ENCODE measurements around the gene TXNDC11.

TXNDC11 gene

GRCh38 chr16:11717811-11718210, 24.8 kb downstream of the TXNDC11 start:
- H3K36me3 ChIP-seq (ENCODE audit: control insufficient read depth, insufficient read depth, low read length, severe bottlenecking), result peaks cover 65% of the 10 kb centered on the region
- no peak overlapping the region for H3K4me3 ChIP-seq (ENCODE audit: low read length)
- no peaks in the 10 kb centered on the region for H3K27me3 ChIP-seq (replicated peaks; ENCODE audit: control insufficient read depth, insufficient read depth, low read length)
- DNase-seq (ENCODE audit: low read depth), result no peak
- no peaks in the 10 kb centered on the region for H3K9me3 ChIP-seq (ENCODE audit: control insufficient read depth, low read length)
- H3K9ac ChIP-seq (ENCODE audit: low read length), result no peak overlapping the region
- peaks cover 11% of the 10 kb centered on the region for H3K4me1 ChIP-seq (ENCODE audit: control insufficient read depth, insufficient read depth, low read length)

GRCh38 chr16:11716336-11716735, 26.3 kb downstream of the TXNDC11 start:
- Histone ChIP-seq H3K9me3 (ENCODE audit: control insufficient read depth, low read length) (no peaks in the 10 kb centered on the region), H3K27me3 (replicated peaks; ENCODE audit: control insufficient read depth, insufficient read depth, low read length) (no peaks in the 10 kb centered on the region), H3K4me3 (ENCODE audit: low read length) (no peak overlapping the region), H3K4me1 (ENCODE audit: control insufficient read depth, insufficient read depth, low read length) (peaks cover 11% of the 10 kb centered on the region), H3K36me3 (ENCODE audit: control insufficient read depth, insufficient read depth, low read length, severe bottlenecking) (peaks cover 57% of the 10 kb centered on the region), H3K9ac (ENCODE audit: low read length) (peak overlapping the region; percentile 17)
- DNase-seq (ENCODE audit: low read depth), result no peak

GRCh38 chr16:11715246-11715947, 27.3 kb downstream of the TXNDC11 start:
- Histone ChIP-seq H3K9ac (ENCODE audit: low read length) (no peak overlapping the region), H3K4me3 (ENCODE audit: low read length) (no peak overlapping the region), H3K36me3 (ENCODE audit: control insufficient read depth, insufficient read depth, low read length, severe bottlenecking) (peaks cover 56% of the 10 kb centered on the region), H3K9me3 (ENCODE audit: control insufficient read depth, low read length) (no peaks in the 10 kb centered on the region), H3K4me1 (ENCODE audit: control insufficient read depth, insufficient read depth, low read length) (peaks cover 12% of the 10 kb centered on the region), H3K27me3 (replicated peaks; ENCODE audit: control insufficient read depth, insufficient read depth, low read length) (no peaks in the 10 kb centered on the region)
- no peak for DNase-seq (ENCODE audit: low read depth)

- peaks cover 31% of the 10 kb centered on the region for H3K4me1 ChIP-seq (ENCODE audit: control insufficient read depth, insufficient read depth, low read length)
- DNase-seq (ENCODE audit: low read depth), result no peak
- no peak overlapping the region for H3K4me3 ChIP-seq (ENCODE audit: low read length)
- peaks cover 50% of the 10 kb centered on the region for H3K36me3 ChIP-seq (ENCODE audit: control insufficient read depth, insufficient read depth, low read length, severe bottlenecking)
- H3K27me3 ChIP-seq (replicated peaks; ENCODE audit: control insufficient read depth, insufficient read depth, low read length), result no peaks in the 10 kb centered on the region
- H3K9me3 ChIP-seq (ENCODE audit: control insufficient read depth, low read length), result no peaks in the 10 kb centered on the region
- no peak overlapping the region for H3K9ac ChIP-seq (ENCODE audit: low read length)
These were observed 30.5 kb downstream of the TXNDC11 start for GRCh38 chr16:11712122-11712521.

- Histone ChIP-seq H3K4me1 (ENCODE audit: control insufficient read depth, insufficient read depth, low read length) (peaks cover 30% of the 10 kb centered on the region), H3K9ac (ENCODE audit: low read length) (no peak overlapping the region), H3K9me3 (ENCODE audit: control insufficient read depth, low read length) (no peaks in the 10 kb centered on the region), H3K27me3 (replicated peaks; ENCODE audit: control insufficient read depth, insufficient read depth, low read length) (no peaks in the 10 kb centered on the region), H3K4me3 (ENCODE audit: low read length) (no peak overlapping the region), H3K36me3 (ENCODE audit: control insufficient read depth, insufficient read depth, low read length, severe bottlenecking) (peaks cover 50% of the 10 kb centered on the region)
- DNase-seq (ENCODE audit: low read depth), result no peak
These were observed 31.0 kb downstream of the TXNDC11 start for GRCh38 chr16:11711662-11712061.

- Histone ChIP-seq H3K4me1 (ENCODE audit: control insufficient read depth, insufficient read depth, low read length) (peaks cover 26% of the 10 kb centered on the region), H3K9me3 (ENCODE audit: control insufficient read depth, low read length) (no peaks in the 10 kb centered on the region), H3K27me3 (replicated peaks; ENCODE audit: control insufficient read depth, insufficient read depth, low read length) (no peaks in the 10 kb centered on the region), H3K4me3 (ENCODE audit: low read length) (no peak overlapping the region), H3K9ac (ENCODE audit: low read length) (no peak overlapping the region), H3K36me3 (ENCODE audit: control insufficient read depth, insufficient read depth, low read length, severe bottlenecking) (peaks cover 47% of the 10 kb centered on the region)
- no peak for DNase-seq (ENCODE audit: low read depth)
These were observed 34.2 kb downstream of the TXNDC11 start for GRCh38 chr16:11708421-11708820.

- H3K36me3 ChIP-seq (ENCODE audit: control insufficient read depth, insufficient read depth, low read length, severe bottlenecking), result peaks cover 51% of the 10 kb centered on the region
- H3K27me3 ChIP-seq (replicated peaks; ENCODE audit: control insufficient read depth, insufficient read depth, low read length), result no peaks in the 10 kb centered on the region
- H3K9me3 ChIP-seq (ENCODE audit: control insufficient read depth, low read length), result no peaks in the 10 kb centered on the region
- no peak for DNase-seq (ENCODE audit: low read depth)
- H3K4me3 ChIP-seq (ENCODE audit: low read length), result no peak overlapping the region
- no peak overlapping the region for H3K9ac ChIP-seq (ENCODE audit: low read length)
- H3K4me1 ChIP-seq (ENCODE audit: control insufficient read depth, insufficient read depth, low read length), result peaks cover 26% of the 10 kb centered on the region
These were observed 34.9 kb downstream of the TXNDC11 start for GRCh38 chr16:11707679-11708197.

- Histone ChIP-seq H3K36me3 (ENCODE audit: control insufficient read depth, insufficient read depth, low read length, severe bottlenecking) (peaks cover 46% of the 10 kb centered on the region), H3K4me3 (ENCODE audit: low read length) (no peak overlapping the region)
- DNase-seq (ENCODE audit: low read depth), result no peak
These were observed 36.4 kb downstream of the TXNDC11 start for GRCh38 chr16:11706180-11706742.

GRCh38 chr16:11705311-11706025, 37.2 kb downstream of the TXNDC11 start:
- no peak for DNase-seq (ENCODE audit: low read depth)
- Histone ChIP-seq H3K9ac (ENCODE audit: low read length) (no peak overlapping the region), H3K36me3 (ENCODE audit: control insufficient read depth, insufficient read depth, low read length, severe bottlenecking) (peaks cover 40% of the 10 kb centered on the region), H3K4me3 (ENCODE audit: low read length) (no peak overlapping the region), H3K4me1 (ENCODE audit: control insufficient read depth, insufficient read depth, low read length) (peaks cover 31% of the 10 kb centered on the region), H3K9me3 (ENCODE audit: control insufficient read depth, low read length) (no peaks in the 10 kb centered on the region), H3K27me3 (replicated peaks; ENCODE audit: control insufficient read depth, insufficient read depth, low read length) (no peaks in the 10 kb centered on the region)

More at GRCh38 chr16:11706180-11706742, 36.4 kb downstream of the TXNDC11 start:
- peaks cover 26% of the 10 kb centered on the region for H3K4me1 ChIP-seq (ENCODE audit: control insufficient read depth, insufficient read depth, low read length)
- H3K27me3 ChIP-seq (replicated peaks; ENCODE audit: control insufficient read depth, insufficient read depth, low read length), result no peaks in the 10 kb centered on the region
- H3K9ac ChIP-seq (ENCODE audit: low read length), result no peak overlapping the region
- no peaks in the 10 kb centered on the region for H3K9me3 ChIP-seq (ENCODE audit: control insufficient read depth, low read length)

- Histone ChIP-seq H3K27me3 (replicated peaks; ENCODE audit: control insufficient read depth, insufficient read depth, low read length) (no peaks in the 10 kb centered on the region), H3K4me3 (ENCODE audit: low read length) (no peak overlapping the region), H3K9ac (ENCODE audit: low read length) (no peak overlapping the region), H3K9me3 (ENCODE audit: control insufficient read depth, low read length) (no peaks in the 10 kb centered on the region), H3K36me3 (ENCODE audit: control insufficient read depth, insufficient read depth, low read length, severe bottlenecking) (peaks cover 66% of the 10 kb centered on the region), H3K4me1 (ENCODE audit: control insufficient read depth, insufficient read depth, low read length) (peaks cover 9% of the 10 kb centered on the region)
- peak; percentile 30 for DNase-seq (ENCODE audit: low read depth)
These were observed 42.2 kb downstream of the TXNDC11 start for GRCh38 chr16:11700264-11701029.

Data from adipocyte (in vitro differentiated cells).